Measurements from ENCODE around the gene FHAD1.
"Not testable (repeated sequence)": the region's sequence is repeated elsewhere in the genome, so short reads cannot be mapped to it uniquely, and the experiment has no call there.

The FHAD1 gene

GRCh38 chr1:15277933-15278332, 30.9 kb downstream of the FHAD1 start:
- DNase-seq = no peak

GRCh38 chr1:15279576-15280230, 32.7 kb downstream of the FHAD1 start:
- DNase-seq = no peak

DNA sequence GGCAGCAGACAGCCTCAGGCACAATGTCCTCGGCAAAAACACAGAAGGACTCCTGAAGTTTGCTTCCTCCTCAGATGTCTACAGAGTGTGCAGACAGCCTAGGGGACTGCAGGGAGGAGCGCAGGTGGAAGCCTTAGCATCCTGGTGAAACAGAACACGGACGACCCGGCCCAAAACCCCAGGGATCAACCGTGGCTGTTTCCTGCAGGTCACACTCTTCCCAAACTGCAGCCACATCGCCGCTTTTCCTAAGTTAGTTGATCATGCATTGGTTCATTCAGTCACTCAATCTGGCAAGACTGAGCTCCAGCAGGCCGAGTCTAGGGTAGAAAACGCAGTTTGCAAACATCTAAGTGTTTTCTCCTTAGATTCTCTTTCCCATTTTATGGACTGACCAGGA, 33.4 kb downstream of the FHAD1 start:
- DNase-seq = no peak

GRCh38 chr1:15282038-15282437, 35.0 kb downstream of the FHAD1 start:
- no peak for DNase-seq

DNA sequence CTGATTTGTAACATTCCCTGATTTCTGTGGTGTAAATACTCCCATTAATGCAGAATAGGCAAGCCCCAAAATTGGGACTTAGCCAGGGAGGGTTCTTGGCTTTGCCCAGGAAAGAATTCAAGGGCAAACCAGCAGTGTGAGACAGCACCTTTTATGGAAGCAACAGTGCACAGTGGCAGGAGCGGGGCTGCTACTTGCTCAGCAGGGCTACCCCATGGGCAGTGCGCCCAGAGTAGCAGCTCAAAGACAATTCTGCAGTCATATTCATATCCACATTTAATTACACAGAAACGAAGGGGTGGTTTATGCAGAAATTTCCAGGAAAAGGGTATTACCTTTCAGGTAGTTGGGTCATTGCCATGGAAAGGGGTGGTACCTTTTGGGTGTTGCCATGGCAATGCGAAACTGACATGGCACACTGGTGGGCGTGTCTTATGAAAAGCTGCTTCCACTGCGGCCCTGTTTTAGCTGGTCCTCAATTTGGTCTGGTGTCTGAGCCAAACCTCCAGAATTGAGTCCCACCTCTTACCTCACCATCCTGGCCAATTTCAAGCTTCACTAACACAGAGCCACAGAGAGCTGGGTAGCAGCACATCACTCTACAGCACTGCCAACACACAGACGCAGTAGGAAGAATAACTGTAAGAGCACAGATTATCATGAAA, 35.9 kb downstream of the FHAD1 start:
- DNase-seq = no peak

DNA sequence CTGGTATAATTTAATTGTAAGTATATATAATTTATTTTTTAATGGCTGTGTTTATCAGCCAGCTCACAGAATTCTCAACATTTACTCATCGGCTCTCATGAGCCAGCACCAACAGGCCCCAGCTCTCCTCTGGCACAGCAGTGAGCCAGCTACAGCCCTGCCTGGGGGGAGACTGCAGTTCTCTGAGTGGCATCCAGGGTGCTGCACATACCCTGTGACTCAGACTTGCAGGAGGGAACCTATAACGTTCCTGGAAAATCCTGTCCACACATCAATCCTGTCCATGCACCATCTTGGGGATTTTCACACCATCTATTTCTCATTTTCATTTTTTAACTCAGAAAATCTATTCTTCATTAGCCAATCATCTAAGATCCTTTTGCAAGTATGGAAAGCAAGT, 36.5 kb downstream of the FHAD1 start:
- no peak for DNase-seq

GRCh38 chr1:15286452-15286851, 39.4 kb downstream of the FHAD1 start:
- DNase-seq = no peak

DNA sequence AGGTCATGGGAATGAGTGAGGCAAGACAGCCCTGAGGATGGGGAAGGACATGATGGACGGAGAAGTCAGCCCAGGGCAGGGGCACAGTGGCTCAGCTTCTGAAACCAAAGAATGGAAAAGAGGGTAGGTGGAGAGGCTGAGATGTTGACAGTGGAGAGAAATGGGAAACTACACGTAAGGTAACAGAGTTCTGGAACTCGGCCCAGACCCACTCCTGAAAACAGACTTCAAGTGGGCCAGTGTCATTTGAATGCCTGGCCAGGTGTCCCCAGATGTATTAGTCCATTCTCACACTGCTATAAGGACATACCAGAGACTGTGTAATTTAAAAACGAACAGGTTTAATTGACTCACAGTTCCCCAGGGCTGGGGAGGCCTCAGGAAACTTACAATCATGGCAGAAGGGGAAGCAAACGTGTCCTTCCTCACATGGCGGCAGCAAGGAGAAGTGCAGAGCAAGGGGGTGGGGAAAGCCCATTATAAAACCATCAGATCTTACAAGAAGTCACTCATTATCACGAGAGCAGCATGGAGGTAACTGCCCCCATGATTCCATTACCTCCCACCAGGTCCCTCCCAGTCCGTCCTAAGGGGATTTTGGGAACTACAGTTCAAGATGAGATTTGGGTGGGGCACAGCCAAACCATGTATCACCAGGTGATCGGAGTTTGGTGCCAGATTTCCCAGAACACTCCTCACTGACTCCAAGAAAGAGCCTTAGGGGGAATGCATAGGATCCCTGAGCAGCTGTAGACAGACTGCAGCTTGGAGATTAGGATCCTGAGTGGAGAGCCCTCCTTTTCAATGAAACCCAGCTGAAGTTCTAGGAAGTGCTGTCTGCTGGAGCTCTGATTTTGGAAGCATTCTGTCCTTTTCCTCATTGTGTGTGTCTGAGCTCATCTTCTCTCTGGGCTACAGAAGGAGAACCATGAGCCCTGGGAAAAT, 40.3 kb downstream of the FHAD1 start:
- DNase-seq = no peak

GRCh38 chr1:15288173-15288926, 41.3 kb downstream of the FHAD1 start:
- DNase-seq = no peak

DNA sequence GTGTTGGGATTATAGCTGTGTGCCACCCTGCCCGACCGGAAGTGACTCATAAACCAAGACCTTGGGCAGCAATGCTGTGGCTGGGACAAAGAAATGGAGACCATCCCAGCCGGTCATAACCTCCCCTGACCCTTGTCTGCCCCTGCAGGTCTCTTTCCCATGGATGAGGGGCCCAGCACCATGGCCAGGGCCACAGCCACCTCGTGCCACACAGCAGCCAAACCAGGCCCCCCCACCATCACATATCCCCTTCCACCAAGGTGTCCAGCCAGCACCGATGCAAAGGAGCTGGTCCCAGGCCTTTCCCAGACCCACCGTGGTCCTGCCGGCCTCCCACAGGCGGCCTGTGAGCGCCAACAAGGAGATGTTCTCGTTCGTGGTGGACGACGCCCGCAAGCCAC, 42.2 kb downstream of the FHAD1 start:
- DNase-seq = no peak

DNA sequence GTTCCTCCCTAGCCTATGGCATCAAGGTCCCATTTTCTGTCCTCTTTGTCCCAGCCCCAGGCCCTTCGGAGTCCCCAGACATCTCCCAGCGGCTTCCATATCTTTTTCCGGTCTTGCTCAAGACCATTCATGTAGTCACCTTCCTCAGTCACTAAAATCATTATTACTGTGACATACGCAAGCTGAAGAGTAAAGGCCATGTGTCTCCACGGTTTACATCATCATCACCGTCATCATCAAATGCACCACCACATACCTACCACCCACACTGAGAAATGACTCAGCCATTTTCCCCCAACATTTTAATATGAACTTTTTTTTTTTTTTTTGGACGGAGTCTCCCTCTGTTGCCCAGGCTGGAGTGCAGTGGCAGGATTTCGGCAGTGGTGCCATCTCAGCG, 43.4 kb downstream of the FHAD1 start:
- DNase-seq = no peak

- DNase-seq = no peak
Measured at GRCh38 chr1:15295696-15296095, 48.7 kb downstream of the FHAD1 start.

DNA sequence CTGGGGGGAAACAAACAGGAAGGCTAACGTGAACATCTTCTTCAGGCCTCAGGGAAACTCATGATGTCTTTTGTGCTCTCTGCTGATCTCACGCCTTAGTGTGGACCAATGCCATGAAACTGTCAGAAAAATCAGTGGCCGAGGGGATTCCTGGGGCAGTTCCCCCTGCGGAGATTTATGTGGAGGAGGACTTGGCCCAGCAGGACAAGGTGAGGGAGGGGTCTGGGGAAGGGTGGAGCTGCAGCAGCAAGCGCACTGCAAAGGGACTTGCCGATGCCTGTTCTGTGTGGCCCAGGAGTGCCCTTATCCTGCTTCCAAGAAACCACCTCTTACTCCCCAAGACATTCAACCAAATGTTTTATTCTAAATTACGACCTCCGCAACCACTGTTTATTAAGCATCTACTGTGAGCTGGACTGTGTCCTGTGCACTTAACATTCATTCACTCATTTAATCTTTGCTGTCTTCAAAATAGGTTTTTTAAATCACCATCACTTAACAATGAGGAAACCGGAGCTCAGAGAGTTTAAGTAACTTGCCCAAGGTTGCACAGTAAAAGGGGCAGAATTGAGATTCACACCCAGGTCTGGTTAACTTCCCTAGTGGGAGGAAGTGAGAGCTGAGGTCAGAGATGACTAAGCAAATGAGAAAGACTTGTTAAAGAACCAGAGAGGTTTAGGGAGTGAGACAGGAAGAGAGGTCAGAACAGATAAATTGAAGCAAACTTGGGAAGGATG, 49.7 kb downstream of the FHAD1 start:
- DNase-seq = peak in 1 of 2 donors; percentile 8

- DNase-seq = not testable (repeated sequence)
Measured at GRCh38 chr1:15297975-15298374, 51.0 kb downstream of the FHAD1 start.

- DNase-seq = no peak
Measured at GRCh38 chr1:15299179-15299578, 52.2 kb downstream of the FHAD1 start.

DNA sequence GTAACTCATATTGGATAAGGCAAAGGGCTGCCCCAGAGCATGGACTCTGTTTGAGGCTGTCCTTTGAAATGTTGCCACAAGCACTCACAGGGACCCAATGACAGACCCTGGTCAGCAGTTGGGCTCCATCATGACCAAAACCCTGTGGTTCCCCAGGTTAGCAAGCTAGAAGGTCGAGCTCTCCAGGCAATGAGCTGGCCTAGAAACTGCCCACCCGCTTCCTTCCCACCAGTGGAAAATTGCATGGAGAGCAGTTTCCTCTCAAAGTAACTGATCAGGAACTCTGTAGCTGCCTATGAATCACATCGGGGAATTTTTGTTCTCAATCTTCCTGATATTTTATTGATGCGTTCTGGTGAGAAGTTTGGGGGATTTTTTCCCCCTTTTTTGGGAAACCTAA, 52.8 kb downstream of the FHAD1 start:
- no peak for DNase-seq

GRCh38 chr1:15303935-15304334, 56.9 kb downstream of the FHAD1 start:
- DNase-seq = no peak

DNA sequence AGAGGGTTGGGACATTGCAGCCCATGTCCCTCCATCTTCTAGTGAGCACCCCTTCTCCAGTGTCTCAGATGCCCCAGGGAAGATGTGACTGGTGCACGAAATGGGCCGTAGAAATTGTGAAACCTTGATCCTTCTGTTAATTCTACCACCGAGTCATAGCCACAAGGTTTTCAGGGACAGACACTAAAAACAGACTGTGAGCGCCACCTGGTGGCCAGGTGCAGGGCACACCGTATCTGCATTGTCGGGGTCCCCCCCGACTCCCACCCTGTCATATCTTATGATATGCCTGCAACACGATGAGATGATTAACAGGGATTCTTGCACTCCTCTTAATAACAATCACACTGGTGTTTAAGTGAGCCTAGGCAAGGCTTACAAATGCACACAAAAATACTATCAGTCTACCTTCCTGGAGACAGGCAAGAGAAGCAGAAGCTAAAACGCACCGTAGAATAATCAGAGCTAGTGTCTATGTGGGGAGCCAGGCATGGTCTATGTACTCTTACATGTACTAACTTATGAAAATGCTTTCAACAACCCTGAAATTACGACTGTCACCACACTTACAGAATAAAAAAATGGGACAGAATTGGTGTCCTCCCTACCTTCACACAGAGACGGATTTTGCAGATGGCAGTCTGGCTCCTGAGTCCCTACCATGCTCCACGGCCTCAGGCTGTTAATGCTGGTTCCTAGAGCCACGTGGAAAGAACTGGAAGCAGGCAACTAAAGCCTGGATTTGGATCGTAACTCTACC, 57.9 kb downstream of the FHAD1 start:
- DNase-seq = peak; percentile 51 to 55

DNA sequence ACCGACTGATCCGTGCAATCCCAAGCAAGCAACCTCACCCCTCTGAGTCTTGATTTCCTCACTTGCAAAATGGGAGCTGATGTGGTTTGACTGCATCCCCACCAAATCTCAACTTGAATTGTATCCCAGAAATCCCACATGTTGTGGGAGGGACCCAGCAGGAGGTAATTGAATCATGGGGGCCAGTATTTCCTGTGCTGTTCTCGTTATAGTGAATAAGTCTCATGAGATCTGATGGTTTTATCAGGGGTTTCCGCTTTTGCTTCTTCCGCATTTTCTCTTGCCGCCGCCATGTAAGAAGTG, 58.4 kb downstream of the FHAD1 start:
- DNase-seq = no peak

- DNase-seq = not testable (repeated sequence)
Measured at GRCh38 chr1:15306352-15306751, 59.3 kb downstream of the FHAD1 start.

GRCh38 chr1:15308135-15308534, 61.1 kb downstream of the FHAD1 start:
- DNase-seq = no peak

- DNase-seq = no peak
Measured at GRCh38 chr1:15308621-15309027, 61.6 kb downstream of the FHAD1 start.
